SK-N-SH treated with all-trans-retinoic acid at 6 μM for 48 hours (cell line): ENCODE results near the gene CCDC30.

Experiments used
- BACH2 ChIP-seq: fragments of 250-450 bp; sonication (Bioruptor Pico); IDR thresholded peaks from 2 replicates; pipeline ENCODE4 v1.9.0; 2021; ENCODE audit warnings: mild to moderate bottlenecking, borderline replicate concordance
- CSDC2 ChIP-seq: fragments of 250-450 bp; sonication (Bioruptor Pico); IDR thresholded peaks from 2 replicates; pipeline ENCODE4 v1.5.0; 2020; ENCODE audit warnings: mild to moderate bottlenecking, moderate library complexity
- ISL1 ChIP-seq: fragments of 250-450 bp; sonication (Bioruptor Pico); IDR thresholded peaks from 2 replicates; pipeline ENCODE4 v2.1.2; 2022; ENCODE audit warnings: mild to moderate bottlenecking, moderate library complexity
- RARB ChIP-seq: fragments of 250-450 bp; sonication (Bioruptor Pico); IDR thresholded peaks from 2 replicates; pipeline ENCODE4 v1.8.0; 2021; ENCODE audit warnings: mild to moderate bottlenecking, moderate library complexity
- ZFP3 ChIP-seq: fragments of 250-450 bp; sonication (Bioruptor Pico); IDR thresholded peaks from 2 replicates; pipeline ENCODE4 v1.5.0; 2020; ENCODE audit warnings: mild to moderate bottlenecking, moderate library complexity
- ZFP30 ChIP-seq: fragments of 450-650 bp; formaldehyde crosslinking; IDR thresholded peaks from 2 replicates; pipeline ENCODE4 v1.5.0; 2022; ENCODE audit warnings: mild to moderate bottlenecking, moderate library complexity

GRCh38 chr1:42462828-42463763 lies at the start of gene CCDC30:
- TF ChIP-seq ZFP30 (CRISPR knock-in tag) = no peak
- TF ChIP-seq BACH2 (CRISPR knock-in tag) = no peak
- TF ChIP-seq RARB (CRISPR knock-in tag) = no peak
- TF ChIP-seq ISL1 (CRISPR knock-in tag) = no peak
- TF ChIP-seq CSDC2 = no peak
- TF ChIP-seq ZFP3 (CRISPR knock-in tag) = no peak
